Transverse colon (tissue), 4 donors: Measurements from ENCODE around the gene ITGB6. TPM values are rescaled to one million over a fixed set of nuclear protein-coding genes. Genes with fewer than 3 reads are reported as not detected.
A peak's percentile ranks its signal among the peaks of the same experiment; 100 is the strongest.
"Not testable (repeated sequence)": the region's sequence is repeated elsewhere in the genome, so short reads cannot be mapped to it uniquely, and the experiment has no call there.

Experiments
- DNase-seq: peaks from one replicate; pipeline ENCODE4 v3.0.0-alpha.2; 2019
- H3K27ac ChIP-seq, 4 donors: fragments of 200-600 bp; sonication (generic); 2 replicates each; pipeline ENCODE4 v1.5.1; 2016 to 2018; ENCODE audit warnings: inconsistent platforms in 4 of 4
- H3K27me3 ChIP-seq: fragments of 200-600 bp; sonication (generic); 2 replicates; pipeline ENCODE4 v1.5.1; 2017; ENCODE audit warnings: inconsistent platforms
- H3K36me3 ChIP-seq, 4 donors: fragments of 200-600 bp; sonication (generic); 2 replicates each; pipeline ENCODE4 v1.5.1; 2017 to 2019; ENCODE audit warnings: inconsistent platforms in 4 of 4
- H3K4me1 ChIP-seq, 4 donors: fragments of 200-600 bp; sonication (generic); 2 replicates each; pipeline ENCODE4 v1.5.1; 2017 to 2020; ENCODE audit warnings: inconsistent platforms in 4 of 4
- H3K4me3 ChIP-seq, 4 donors: fragments of 200-600 bp; sonication (generic); 1 replicate in 1 of 4; 2 replicates in 3 of 4; pipeline versions ENCODE4 v1.5.1 to v1.6.1; 2017 to 2019; ENCODE audit warnings: inconsistent platforms in 4 of 4
- H3K9me3 ChIP-seq, 2 donors: fragments of 200-600 bp; sonication (generic); 2 replicates each; pipeline ENCODE4 v1.5.1; 2017 to 2019; ENCODE audit warnings: inconsistent platforms in 2 of 2
- CTCF ChIP-seq, 5 experiments: fragments of 200-600 bp in 3 of 5; fragments of 450-650 bp in 2 of 5; sonication (generic) in 3 of 5; IDR thresholded peaks; 1 replicate in 2 of 5; 2 replicates in 3 of 5; pipeline ENCODE4 v1.5.1; 2016 to 2017; ENCODE audit warnings: antibody characterized with exemption in 5 of 5, inconsistent platforms in 3 of 5, mild to moderate bottlenecking in 2 of 5, moderate library complexity in 1 of 5
- EP300 ChIP-seq: sonication (generic); formaldehyde crosslinking; IDR thresholded peaks from one replicate; pipeline ENCODE4 v1.6.1; 2017; ENCODE audit warnings: antibody characterized with exemption, low read depth
- POLR2A ChIP-seq: fragments of 450-650 bp; IDR thresholded peaks from one replicate; pipeline ENCODE4 v1.6.1; 2016; ENCODE audit warnings: antibody characterized with exemption, mild to moderate bottlenecking, moderate library complexity
- POLR2AphosphoS5 ChIP-seq, 3 donors: sonication (generic); formaldehyde crosslinking; IDR thresholded peaks; one replicate each; pipeline ENCODE4 v1.6.1; 2016; ENCODE audit warnings: antibody characterized with exemption in 3 of 3
- WGBS, 2 donors: methylation state at CpG; one replicate each; pipeline ENCODE4 v1.1.5; 2018; ENCODE audit warnings: low coverage in 1 of 2; 5-methylcytosine and 5-hydroxymethylcytosine counted together
- in situ Hi-C, 4 donors: fragments of 200-750 bp; cut with MboI; loops; one replicate each; pipeline versions ENCODE4 v1.15.0 to v1.15.1; 2017; ENCODE audit warnings: low sequenced_read_pairs in 3 of 4, low pct_ligation_motif_present in 1 of 4, low pct_unique_long_range_greater_than_20kb in 1 of 4
- intact Hi-C: fragments of 100-400 bp; cut with DNase I; formaldehyde crosslinking; loops from one replicate; pipeline ENCODE4 v1.15.1; 2023; ENCODE audit warnings: low total_unique reads
- total RNA-seq, 4 donors: library from RNA; depleted of rRNA; stranded (reverse); fragments of >200 nt; gene quantifications; one replicate each; pipeline ENCODE4 v1.1.0, GENCODE V29; 2016

Gene ITGB6
- total RNA-seq, 4 donors from 2014 or later = 7.6 to 28.8 (median 20.2) TPM

- H3K4me3 ChIP-seq = no peak overlapping the region
- TF ChIP-seq EP300 = no peak
- no peak for TF ChIP-seq CTCF (IDR thresholded peaks at IDR 0.05)
- no peak for TF ChIP-seq POLR2AphosphoS5 (IDR thresholded peaks at IDR 0.05)
- TF ChIP-seq POLR2A = no peak
- DNase-seq = no peak
- intact Hi-C loops = no loop called here
- H3K36me3 ChIP-seq = no peaks in the 10 kb centered on the region
- H3K9me3 ChIP-seq = no peaks in the 10 kb centered on the region
- no peaks in the 10 kb centered on the region for H3K4me1 ChIP-seq
- no peaks in the 10 kb centered on the region for H3K27me3 ChIP-seq
- in situ Hi-C loops = loop anchor here in 2 of 4 donors (25.0 kb wide), 1 partner anchor 863 kb away; no protein-coding TSS in a partner anchor
- 67 to 73% methylated on average over 1 of the region's 1 CpG for WGBS, 2 donors
- H3K27ac ChIP-seq = no peak overlapping the region
Measured at GRCh38 chr2:160124571-160124970, 75.5 kb downstream of the ITGB6 start.

DNA sequence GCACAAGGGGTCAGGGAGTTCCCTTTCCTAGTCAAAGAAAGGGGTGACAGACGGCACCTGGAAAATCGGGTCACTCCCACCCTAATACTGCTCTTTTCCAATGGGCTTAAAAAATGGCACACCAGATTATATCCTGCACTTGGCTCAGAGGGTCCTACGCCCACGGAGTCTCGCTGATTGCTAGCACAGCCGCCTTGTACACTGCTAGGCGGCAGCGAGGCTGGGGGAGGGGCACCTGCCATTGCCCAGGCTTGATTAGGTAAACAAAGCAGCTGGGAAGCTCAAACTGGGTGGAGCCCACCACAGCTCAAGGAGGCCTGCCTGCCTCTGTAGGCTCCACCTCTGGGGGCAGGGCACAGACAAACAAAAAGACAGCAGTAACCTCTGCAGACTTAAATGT, 85.4 kb downstream of the ITGB6 start:
- intact Hi-C loops, H3K27ac ChIP-seq, H3K27me3 ChIP-seq, H3K9me3 ChIP-seq, H3K4me3 ChIP-seq, H3K4me1 ChIP-seq, H3K36me3 ChIP-seq: not testable (repeated sequence)
- DNase-seq = peak; percentile 51
- in situ Hi-C loops = loop anchor here in 2 of 4 donors (25.0 kb wide), 1 partner anchor 873 kb away; no protein-coding TSS in a partner anchor
- WGBS, 2 donors = 55% methylated on average over 8 of the region's 8 CpGs; no CpG with 5 or more reads in 1 of the 2 donors

DNA sequence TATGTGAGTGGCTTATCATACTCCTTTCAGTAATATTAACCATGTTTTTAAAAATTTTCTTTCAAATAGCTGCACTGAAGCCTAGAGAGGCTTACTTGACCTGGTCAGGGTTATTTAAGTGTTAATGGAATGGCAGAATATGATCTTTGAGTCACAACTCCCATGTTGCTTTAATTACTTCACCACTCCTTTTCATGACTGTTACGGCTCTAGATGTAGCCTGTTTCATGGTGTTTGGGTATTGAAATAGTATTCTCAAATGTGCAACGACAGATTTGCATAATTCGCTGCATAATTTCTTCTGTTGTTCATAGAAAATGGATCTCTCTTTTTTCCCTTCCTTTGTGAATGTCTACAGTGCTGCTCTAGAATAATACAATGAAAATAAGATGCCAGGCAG, 86.1 kb downstream of the ITGB6 start:
- H3K9me3 ChIP-seq = no peaks in the 10 kb centered on the region
- in situ Hi-C loops = loop anchor here in 2 of 4 donors (25.0 kb wide), 1 partner anchor 873 kb away; no protein-coding TSS in a partner anchor
- peaks cover 0 to 3% (median 0%) of the 10 kb centered on the region in 4 donors for H3K4me1 ChIP-seq
- TF ChIP-seq EP300 = no peak
- no peaks in the 10 kb centered on the region for H3K36me3 ChIP-seq
- no peak overlapping the region for H3K27ac ChIP-seq
- no peaks in the 10 kb centered on the region for H3K27me3 ChIP-seq
- intact Hi-C loops = no loop called here
- DNase-seq = no peak
- no peak overlapping the region for H3K4me3 ChIP-seq
- 66 to 78% methylated on average over 2 to 3 of the region's 3 CpGs for WGBS, 2 donors

DNA sequence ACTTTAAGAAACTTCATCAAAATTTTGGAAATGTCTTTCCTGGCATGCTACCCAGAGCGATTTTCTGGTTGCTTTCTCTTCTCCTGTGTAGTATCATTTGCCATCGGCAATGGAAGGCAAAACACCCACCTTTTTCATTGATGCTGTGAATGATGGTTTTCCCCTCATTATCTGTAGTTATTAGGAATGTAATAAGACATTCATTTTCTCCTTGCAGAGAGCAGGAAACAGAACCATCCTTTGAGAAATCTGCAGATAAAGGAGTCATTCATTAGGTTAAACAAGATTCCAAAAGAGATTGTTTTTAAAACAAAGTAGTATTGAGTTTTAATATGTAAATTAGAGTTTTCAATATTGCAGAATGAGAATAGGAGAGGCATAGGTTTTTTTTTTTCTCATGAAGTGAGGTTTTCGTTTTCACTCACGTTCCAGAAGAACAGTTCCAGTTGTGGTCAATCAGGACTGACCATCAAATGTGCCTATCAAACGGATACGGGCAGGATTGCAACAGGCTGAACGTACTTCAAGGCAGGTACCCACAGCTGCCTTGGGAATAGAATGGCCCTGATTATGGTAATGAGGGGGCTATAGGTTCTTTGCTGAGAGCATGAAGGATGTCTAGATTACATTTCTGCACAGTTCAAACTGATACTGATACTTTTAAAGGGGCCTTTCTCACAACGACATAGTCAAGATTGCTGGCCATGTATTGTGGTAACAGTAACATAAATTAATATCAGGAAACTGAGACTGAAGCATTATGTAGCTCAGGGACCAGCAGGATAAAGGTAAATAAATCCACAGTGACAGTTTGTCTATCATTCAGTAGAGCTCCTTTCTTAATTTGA, 87.9 kb downstream of the ITGB6 start:
- intact Hi-C loops = loop anchor here (2.0 kb wide), 1 partner anchor 953 kb away; no protein-coding TSS in a partner anchor
- WGBS, 2 donors = 73 to 74% methylated on average over 5 to 8 of the region's 8 CpGs
- Histone ChIP-seq H3K4me1 (peaks cover 0 to 3% (median 0%) of the 10 kb centered on the region in 4 donors), H3K36me3 (no peaks in the 10 kb centered on the region), H3K4me3 (no peak overlapping the region), H3K27ac (no peak overlapping the region), H3K9me3 (no peaks in the 10 kb centered on the region), H3K27me3 (no peaks in the 10 kb centered on the region)
- TF ChIP-seq CTCF (IDR thresholded peaks at IDR 0.05) = no peak
- TF ChIP-seq POLR2A = no peak
- no peak for TF ChIP-seq EP300
- no peak for TF ChIP-seq POLR2AphosphoS5 (IDR thresholded peaks at IDR 0.05)
- in situ Hi-C loops = loop anchor here in 2 of 4 donors (25.0 kb wide), 1 partner anchor 875 kb away; no protein-coding TSS in a partner anchor
- DNase-seq = no peak

DNA sequence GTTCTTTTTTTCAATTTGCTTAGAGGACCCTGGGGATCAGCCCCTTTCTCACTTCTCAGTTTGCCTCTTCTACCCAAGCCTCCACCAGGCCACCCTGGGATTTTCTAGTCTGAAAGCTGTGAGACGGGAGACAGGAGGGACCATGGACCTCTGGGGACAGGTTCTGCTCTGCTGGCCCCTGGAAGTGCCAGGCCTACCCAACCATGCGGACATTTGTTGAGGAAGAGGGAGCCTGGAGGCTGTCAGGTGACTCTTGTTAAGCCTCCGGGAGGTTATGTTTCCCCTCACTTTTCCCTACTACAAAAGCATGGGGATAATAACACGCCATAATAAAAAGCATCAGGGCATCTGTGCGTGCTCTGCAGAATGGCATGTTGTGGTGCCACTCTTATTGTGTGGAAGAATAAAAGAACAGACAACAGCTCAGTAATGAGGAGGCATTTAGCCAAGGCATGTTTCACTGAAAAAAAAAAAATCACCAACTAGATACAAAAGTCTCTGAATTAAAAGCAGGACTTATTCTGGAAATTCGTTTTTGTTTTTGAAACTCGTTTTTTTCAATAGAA, 89.3 kb downstream of the ITGB6 start:
- no peak overlapping the region for H3K27ac ChIP-seq
- H3K36me3 ChIP-seq = no peaks in the 10 kb centered on the region
- intact Hi-C loops (loop anchor here (2.0 kb wide), 1 partner anchor 954 kb away; no protein-coding TSS in a partner anchor), in situ Hi-C loops (loop anchor here in 2 of 4 donors (25.0 kb wide), 1 partner anchor 877 kb away; no protein-coding TSS in a partner anchor)
- no peaks in the 10 kb centered on the region for H3K27me3 ChIP-seq
- peaks cover 0 to 3% (median 0%) of the 10 kb centered on the region in 4 donors for H3K4me1 ChIP-seq
- 54 to 80% methylated on average over 2 to 7 of the region's 7 CpGs for WGBS, 2 donors
- TF ChIP-seq CTCF (IDR thresholded peaks at IDR 0.05) = no peak
- no peak for TF ChIP-seq POLR2AphosphoS5 (IDR thresholded peaks at IDR 0.05)
- TF ChIP-seq POLR2A = no peak
- no peak for TF ChIP-seq EP300
- no peak for DNase-seq
- H3K4me3 ChIP-seq = no peak overlapping the region
- H3K9me3 ChIP-seq = no peaks in the 10 kb centered on the region
